Mesenchymal stem cell (in vitro differentiated cells and primary cell): ENCODE results near the gene TMEM14B. TPM values are rescaled to one million over a fixed set of nuclear protein-coding genes. Genes with fewer than 3 reads are reported as not detected.

Experiments
- DNase-seq: peaks from one replicate; pipeline ENCODE4 v3.0.0-alpha.2; 2013
- H2AFZ ChIP-seq: one replicate; pipeline ENCODE4 v1.6.1; 2013; ENCODE audit warnings: low read depth, mild to moderate bottlenecking, control low read depth, inconsistent platforms, low read length, moderate library complexity
- H2AK5ac ChIP-seq: 2 replicates; pipeline ENCODE4 v1.6.1; 2013; ENCODE audit warnings: low read length, moderate library complexity, mild to moderate bottlenecking, inconsistent platforms; ENCODE audit not compliant: severe bottlenecking
- H2BK120ac ChIP-seq: one replicate; pipeline ENCODE4 v1.6.1; 2013; ENCODE audit warnings: low read depth, mild to moderate bottlenecking, inconsistent platforms, low read length, moderate library complexity
- H2BK12ac ChIP-seq, 2 experiments: one replicate each; pipeline ENCODE4 v1.6.1; 2013; ENCODE audit warnings: inconsistent platforms in 2 of 2, low read length in 2 of 2, mild to moderate bottlenecking in 2 of 2, moderate library complexity in 2 of 2, control low read depth in 1 of 2
- H2BK15ac ChIP-seq: one replicate; pipeline ENCODE4 v1.6.1; 2013; ENCODE audit warnings: mild to moderate bottlenecking, low read depth, inconsistent platforms; ENCODE audit not compliant: poor library complexity, severe bottlenecking
- H2BK5ac ChIP-seq: 2 replicates; pipeline ENCODE4 v1.6.1; 2013; ENCODE audit warnings: low read depth, mild to moderate bottlenecking, low read length, control low read depth, inconsistent platforms; ENCODE audit not compliant: poor library complexity, severe bottlenecking
- H3K14ac ChIP-seq, 2 experiments: one replicate each; pipeline ENCODE4 v1.6.1; 2013; ENCODE audit warnings: inconsistent platforms in 2 of 2, low read length in 2 of 2, control low read depth in 1 of 2, mild to moderate bottlenecking in 1 of 2, moderate library complexity in 1 of 2
- H3K18ac ChIP-seq, 2 experiments: one replicate each; pipeline ENCODE4 v1.6.1; 2013; ENCODE audit warnings: inconsistent platforms in 2 of 2, low read length in 2 of 2, control low read depth in 1 of 2, low read depth in 1 of 2, mild to moderate bottlenecking in 1 of 2
- H3K23ac ChIP-seq, 2 experiments: one replicate each; pipeline ENCODE4 v1.6.1; 2013; ENCODE audit warnings: inconsistent platforms in 2 of 2, low read length in 2 of 2, mild to moderate bottlenecking in 2 of 2, moderate library complexity in 2 of 2, control low read depth in 1 of 2
- H3K27ac ChIP-seq: 2 replicates; pipeline ENCODE4 v1.5.1; 2013; ENCODE audit warnings: mild to moderate bottlenecking, moderate library complexity, low read length, control low read depth, inconsistent platforms; ENCODE audit not compliant: poor library complexity, severe bottlenecking
- H3K27me3 ChIP-seq, 2 experiments: 2 replicates each; pipeline versions ENCODE4 v1.6.1 to v1.7.0; 2013; ENCODE audit warnings: low read length in 2 of 2, mild to moderate bottlenecking in 2 of 2, moderate library complexity in 2 of 2, control low read depth in 1 of 2, inconsistent platforms in 1 of 2; ENCODE audit not compliant: control insufficient read depth in 1 of 2, insufficient read depth in 1 of 2
- H3K36me3 ChIP-seq, 2 experiments: 2 replicates each; pipeline versions ENCODE4 v1.6.1 to v1.7.0; 2013; ENCODE audit warnings: low read length in 2 of 2, control low read depth in 1 of 2, inconsistent platforms in 1 of 2, low read depth in 1 of 2, mild to moderate bottlenecking in 1 of 2; ENCODE audit not compliant: insufficient read depth in 2 of 2, control insufficient read depth in 1 of 2
- H3K4ac ChIP-seq, 2 experiments: one replicate each; pipeline ENCODE4 v1.6.1; 2013; ENCODE audit warnings: inconsistent platforms in 2 of 2, low read length in 2 of 2, mild to moderate bottlenecking in 2 of 2, moderate library complexity in 2 of 2, control low read depth in 1 of 2, low read depth in 1 of 2
- H3K4me1 ChIP-seq: 2 replicates; pipeline ENCODE4 v1.6.1; 2013; ENCODE audit warnings: low read depth, low read length, control low read depth; ENCODE audit not compliant: control insufficient read depth, insufficient read depth
- H3K4me2 ChIP-seq: 2 replicates; pipeline ENCODE4 v1.6.1; 2013; ENCODE audit warnings: low read length, mild to moderate bottlenecking, inconsistent platforms; ENCODE audit not compliant: poor library complexity, severe bottlenecking
- H3K4me3 ChIP-seq, 2 experiments: 2 replicates each; pipeline versions ENCODE4 v1.5.1 to v1.7.0; 2013; ENCODE audit warnings: low read length in 2 of 2, mild to moderate bottlenecking in 2 of 2, control low read depth in 1 of 2, low read depth in 1 of 2; ENCODE audit not compliant: insufficient read depth in 1 of 2
- H3K79me1 ChIP-seq: replicated peaks from 2 replicates; pipeline ENCODE4 v1.6.1; 2013; ENCODE audit warnings: mild to moderate bottlenecking, control low read depth, low read length, inconsistent platforms; ENCODE audit not compliant: poor library complexity, severe bottlenecking
- H3K9ac ChIP-seq: 2 replicates; pipeline ENCODE4 v1.7.0; 2013; ENCODE audit warnings: mild to moderate bottlenecking, low read length, moderate library complexity
- H3K9me3 ChIP-seq: 2 replicates; pipeline ENCODE4 v1.7.0; 2013; ENCODE audit warnings: mild to moderate bottlenecking, low read length; ENCODE audit not compliant: control insufficient read depth
- H4K8ac ChIP-seq: one replicate; pipeline ENCODE4 v1.6.1; 2013; ENCODE audit warnings: inconsistent platforms, mild to moderate bottlenecking, low read length, moderate library complexity
- H4K91ac ChIP-seq: one replicate; pipeline ENCODE4 v1.6.1; 2013; ENCODE audit warnings: mild to moderate bottlenecking, low read length, inconsistent platforms
- WGBS: methylation state at CpG from one replicate; pipeline ENCODE4 v1.1.7; 2013; ENCODE audit warnings: mixed read lengths; 5-methylcytosine and 5-hydroxymethylcytosine counted together
- small RNA-seq: library from polyadenylated mRNA; stranded (forward); fragments of <200 nt; extraction: miRNeasy Mini kit (QIAGEN cat#:217004); gene quantifications from one replicate; pipeline ENCODE3, GENCODE V24; 2013; ENCODE audit warnings: low read depth

TMEM14B gene

DNA sequence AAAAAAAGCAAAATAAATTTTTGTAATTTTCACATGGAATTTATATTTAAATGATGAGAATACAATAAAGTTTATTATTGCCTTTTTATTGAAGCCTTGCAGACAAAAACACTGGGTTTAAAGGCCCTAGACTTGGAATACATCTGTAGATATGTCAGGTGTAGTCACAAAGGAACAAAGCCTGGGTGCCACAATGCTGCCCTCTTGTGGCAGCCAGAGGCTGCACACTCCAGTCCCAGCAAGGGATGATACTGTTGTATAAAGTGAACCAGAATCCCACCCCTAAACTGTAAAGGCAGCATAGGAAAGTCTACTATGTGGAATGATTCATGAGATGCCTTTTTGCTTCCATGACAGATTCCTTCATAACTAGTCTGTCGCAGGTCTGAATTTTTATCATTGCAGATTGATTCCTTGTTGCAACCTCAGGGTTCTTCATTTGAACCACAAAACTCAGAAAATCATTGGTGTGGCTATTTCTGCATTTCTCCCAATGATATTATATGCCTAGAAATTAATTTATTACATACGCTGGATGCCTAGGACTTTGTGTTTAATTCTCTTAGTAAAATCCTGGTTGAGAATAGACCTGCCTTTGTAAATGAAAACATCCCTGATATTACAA is 53.7 kb downstream of the TMEM14B start:
- Histone ChIP-seq H2BK15ac (no peak overlapping the region), H3K14ac (no peak overlapping the region), H4K8ac (no peak overlapping the region), H3K4ac (no peak overlapping the region), H2BK12ac (no peak overlapping the region), H4K91ac (no peak overlapping the region), H3K9me3 (no peaks in the 10 kb centered on the region), H3K18ac (no peak overlapping the region), H2AK5ac (no peak overlapping the region), H3K23ac (no peak overlapping the region), H3K79me1 (peaks cover 2% of the 10 kb centered on the region), H2AFZ (no peak overlapping the region), H2BK120ac (no peak overlapping the region), H3K4me1 (peaks cover 2% of the 10 kb centered on the region), H3K9ac (no peak overlapping the region), H2BK5ac (no peak overlapping the region), H3K4me2 (no peak overlapping the region), H3K27me3 (no peaks in the 10 kb centered on the region), H3K27ac (no peak overlapping the region), H3K4me3 (no peak overlapping the region), H3K36me3 (no peaks in the 10 kb centered on the region)
- peak; percentile 67 for DNase-seq
- WGBS: 0% methylated on average over 1 of the region's 2 CpGs

Small RNA genes lying within 50 kb of the gene (small RNA-seq; reads per million reads assigned to genes)
- gene RNA5SP203: not detected
